H1 (cell line): ENCODE results near the gene ZNF396.

Experiments
- ATF3 ChIP-seq: IDR thresholded peaks from 2 replicates; pipeline ENCODE4 v1.6.1; 2011; ENCODE audit warnings: low read depth, mild to moderate bottlenecking, low read length; ENCODE audit not compliant: insufficient read depth
- CTCF ChIP-seq, 3 experiments: IDR thresholded peaks; 1 replicate in 2 of 3; 2 replicates in 1 of 3; pipeline versions ENCODE4 v1.5.1 to v1.6.1; 2011; ENCODE audit warnings: low read length in 3 of 3, mild to moderate bottlenecking in 3 of 3, inconsistent platforms in 2 of 3, low read depth in 1 of 3, moderate library complexity in 1 of 3; ENCODE audit not compliant: insufficient read depth in 1 of 3; ENCODE audit errors: control extremely low read depth in 1 of 3
- EGR1 ChIP-seq: IDR thresholded peaks from 2 replicates; pipeline ENCODE4 v1.6.1; 2011; ENCODE audit warnings: low read depth, low read length, borderline replicate concordance
- FOSL1 ChIP-seq: IDR thresholded peaks from 2 replicates; pipeline ENCODE4 v1.6.1; 2011; ENCODE audit warnings: mild to moderate bottlenecking, low read depth, low read length, moderate library complexity; ENCODE audit not compliant: insufficient read depth
- POLR2A ChIP-seq, 2 experiments: IDR thresholded peaks; 1 replicate in 1 of 2; 2 replicates in 1 of 2; pipeline ENCODE4 v1.6.1; 2011; ENCODE audit warnings: low read depth in 2 of 2, low read length in 2 of 2, mild to moderate bottlenecking in 2 of 2; ENCODE audit errors: control extremely low read depth in 1 of 2
- RAD21 ChIP-seq, 2 experiments: IDR thresholded peaks in 1 of 2; conservative IDR thresholded peaks in 1 of 2; 2 replicates each; pipeline ENCODE4 v1.6.1; 2011; ENCODE audit warnings: low read depth in 2 of 2, low read length in 2 of 2, improper control_type of control experiment in 1 of 2, inconsistent platforms in 1 of 2, mild to moderate bottlenecking in 1 of 2, moderate library complexity in 1 of 2
- SP4 ChIP-seq: IDR thresholded peaks from 2 replicates; pipeline ENCODE4 v1.6.1; 2012; ENCODE audit warnings: low read length, inconsistent platforms
- YY1 ChIP-seq: IDR thresholded peaks from 2 replicates; pipeline ENCODE4 v1.6.1; 2011; ENCODE audit warnings: low read depth, mild to moderate bottlenecking, low read length

- TF ChIP-seq ATF3 (no peak), RAD21 (IDR thresholded peaks at IDR 0.05 in 1 of 2, conservative IDR thresholded peaks at IDR 0.05 in 1 of 2; ENCODE audit: low read depth in 2 of 2, low read length in 2 of 2) (no peak), CTCF (IDR thresholded peaks at IDR 0.05; ENCODE audit: control extremely low read depth in 1 of 3, insufficient read depth in 1 of 3, low read depth in 1 of 3, low read length in 3 of 3) (no peak), EGR1 (no peak), YY1 (no peak), POLR2A (IDR thresholded peaks at IDR 0.05; ENCODE audit: control extremely low read depth in 1 of 2, low read depth in 2 of 2, low read length in 2 of 2) (no peak), SP4 (no peak), FOSL1 (no peak)
Measured at GRCh38 chr18:35406666-35407065, 29.5 kb upstream of the ZNF396 start.
